Measurements from ENCODE around the gene INPPL1. TPM values are rescaled to one million over a fixed set of nuclear protein-coding genes. Genes with fewer than 3 reads are reported as not detected.

Gene INPPL1
- total RNA-seq, 1 donor: 86.5 TPM

DNA sequence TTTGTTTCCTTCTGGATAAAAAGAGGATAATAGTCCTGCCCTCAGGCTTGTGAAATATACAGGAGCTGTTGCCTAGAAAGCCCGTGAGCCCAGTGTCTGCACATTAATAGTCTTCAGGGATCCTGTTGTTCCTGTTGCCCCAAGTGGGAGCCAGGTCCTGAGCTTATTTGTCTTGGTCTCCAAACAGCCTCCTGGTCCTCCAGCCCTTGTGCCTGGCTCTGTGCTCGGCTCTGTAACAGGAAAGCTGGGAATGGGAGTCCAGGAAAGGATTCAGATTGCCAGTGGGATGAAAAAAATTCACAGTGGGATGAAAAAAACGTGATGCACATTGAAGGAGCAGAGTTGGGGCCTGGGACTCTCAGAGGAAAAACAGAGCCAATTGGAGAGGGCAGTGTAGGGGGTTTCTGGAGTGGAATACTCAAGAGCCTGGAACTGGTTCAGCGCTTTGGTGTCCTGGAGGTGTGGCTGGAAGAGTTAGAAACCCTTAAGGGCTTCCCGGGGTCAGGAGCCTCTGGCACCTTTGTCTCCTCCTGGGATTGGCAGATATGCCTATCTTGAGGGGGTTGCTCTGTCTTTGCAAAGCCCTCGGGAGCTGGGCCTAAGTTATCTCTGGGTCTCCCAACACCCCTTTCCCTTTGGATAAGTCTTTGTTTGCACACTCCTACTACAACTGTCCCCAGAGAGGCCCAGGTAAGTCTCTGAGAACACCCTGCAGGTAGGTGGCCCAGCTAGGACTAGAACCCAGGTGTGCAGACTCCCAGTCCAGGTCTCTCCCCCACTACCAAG lies 2.3 kb upstream of the INPPL1 start:
- no peaks in the 10 kb centered on the region for H3K9me3 ChIP-seq (ENCODE audit: low read depth, low read length)
- TF ChIP-seq, protein P1, sequence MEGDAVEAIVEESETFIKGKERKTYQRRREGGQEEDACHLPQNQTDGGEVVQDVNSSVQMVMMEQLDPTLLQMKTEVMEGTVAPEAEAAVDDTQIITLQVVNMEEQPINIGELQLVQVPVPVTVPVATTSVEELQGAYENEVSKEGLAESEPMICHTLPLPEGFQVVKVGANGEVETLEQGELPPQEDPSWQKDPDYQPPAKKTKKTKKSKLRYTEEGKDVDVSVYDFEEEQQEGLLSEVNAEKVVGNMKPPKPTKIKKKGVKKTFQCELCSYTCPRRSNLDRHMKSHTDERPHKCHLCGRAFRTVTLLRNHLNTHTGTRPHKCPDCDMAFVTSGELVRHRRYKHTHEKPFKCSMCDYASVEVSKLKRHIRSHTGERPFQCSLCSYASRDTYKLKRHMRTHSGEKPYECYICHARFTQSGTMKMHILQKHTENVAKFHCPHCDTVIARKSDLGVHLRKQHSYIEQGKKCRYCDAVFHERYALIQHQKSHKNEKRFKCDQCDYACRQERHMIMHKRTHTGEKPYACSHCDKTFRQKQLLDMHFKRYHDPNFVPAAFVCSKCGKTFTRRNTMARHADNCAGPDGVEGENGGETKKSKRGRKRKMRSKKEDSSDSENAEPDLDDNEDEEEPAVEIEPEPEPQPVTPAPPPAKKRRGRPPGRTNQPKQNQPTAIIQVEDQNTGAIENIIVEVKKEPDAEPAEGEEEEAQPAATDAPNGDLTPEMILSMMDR (IDR thresholded peaks at IDR 0.05; ENCODE audit: extremely low read depth, low read depth, low read length): no peak
- peaks cover 9% of the 10 kb centered on the region for H3K27me3 ChIP-seq (ENCODE audit: insufficient read depth, low read length)
- peak; percentile 38 for DNase-seq (ENCODE audit: insufficient read length, low spot score, missing footprints)
- H3K79me2 ChIP-seq (ENCODE audit: insufficient read depth, low read length): peaks cover 35% of the 10 kb centered on the region
- H3K4me1 ChIP-seq (ENCODE audit: insufficient read depth, low read length): peaks cover 16% of the 10 kb centered on the region
- H3K4me2 ChIP-seq (ENCODE audit: insufficient read depth, low read length): peak overlapping the region; percentile 93
- H4K20me1 ChIP-seq (ENCODE audit: insufficient read depth, low read length): peaks cover 19% of the 10 kb centered on the region
- H3K27ac ChIP-seq (ENCODE audit: low read depth, low read length): no peak overlapping the region
- H2AFZ ChIP-seq (ENCODE audit: low read length): peak overlapping the region; percentile 90
- H3K4me3 ChIP-seq (ENCODE audit: insufficient read depth, low read length): peak overlapping the region; percentile 95
- peaks cover 11% of the 10 kb centered on the region for H3K36me3 ChIP-seq (ENCODE audit: insufficient read depth, low read length)

DNA sequence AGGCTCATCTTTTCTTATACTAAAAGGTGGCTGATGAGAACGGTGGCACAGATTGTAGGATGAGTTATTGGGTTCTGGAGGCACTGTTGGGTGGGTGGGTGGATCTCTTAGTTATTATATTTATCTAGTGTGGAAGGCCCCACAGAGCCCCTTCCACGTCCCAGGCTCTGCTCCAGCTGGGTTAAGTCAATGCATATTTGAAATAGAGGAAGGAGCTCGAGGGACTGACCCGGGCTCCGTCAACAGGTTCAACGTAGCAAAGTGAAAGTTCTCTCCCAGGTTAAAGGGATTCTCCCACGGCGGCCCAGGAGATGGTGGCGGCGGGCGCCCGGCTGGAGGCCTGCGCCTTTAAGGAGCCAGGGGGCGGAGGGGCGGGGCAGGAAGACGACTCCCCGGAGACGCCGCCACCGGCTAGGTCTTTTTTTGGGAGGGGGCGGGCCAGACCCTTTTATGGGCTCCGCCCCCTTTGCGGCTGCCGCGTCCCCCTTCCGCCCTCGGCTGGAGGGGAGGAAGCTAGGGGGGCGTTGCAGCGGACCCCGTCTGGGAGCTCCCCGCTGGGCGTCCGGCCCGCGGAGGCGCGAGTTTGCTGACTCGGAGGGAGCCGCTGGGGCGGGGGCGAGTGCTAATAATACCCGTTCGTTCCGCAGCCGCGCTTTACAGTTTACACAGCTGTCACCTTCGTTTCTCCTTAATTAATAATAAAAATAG lies 1.5 kb upstream of the INPPL1 start:
- H3K79me2 ChIP-seq (ENCODE audit: insufficient read depth, low read length): peaks cover 43% of the 10 kb centered on the region
- H4K20me1 ChIP-seq (ENCODE audit: insufficient read depth, low read length): peaks cover 27% of the 10 kb centered on the region
- H3K4me2 ChIP-seq (ENCODE audit: insufficient read depth, low read length): peak overlapping the region; percentile 93
- H3K4me3 ChIP-seq (ENCODE audit: insufficient read depth, low read length): peak overlapping the region; percentile 95
- peaks cover 4% of the 10 kb centered on the region for H3K27me3 ChIP-seq (ENCODE audit: insufficient read depth, low read length)
- peak; percentile 96 for DNase-seq (ENCODE audit: insufficient read length, low spot score, missing footprints)
- no peaks in the 10 kb centered on the region for H3K9me3 ChIP-seq (ENCODE audit: low read depth, low read length)
- peak overlapping the region; percentile 90 for H2AFZ ChIP-seq (ENCODE audit: low read length)
- peaks cover 14% of the 10 kb centered on the region for H3K36me3 ChIP-seq (ENCODE audit: insufficient read depth, low read length)
- peaks cover 16% of the 10 kb centered on the region for H3K4me1 ChIP-seq (ENCODE audit: insufficient read depth, low read length)
- peak overlapping the region; percentile 48 for H3K27ac ChIP-seq (ENCODE audit: low read depth, low read length)
- TF ChIP-seq, protein P1 (IDR thresholded peaks at IDR 0.05; ENCODE audit: extremely low read depth, low read depth, low read length): no peak

DNA sequence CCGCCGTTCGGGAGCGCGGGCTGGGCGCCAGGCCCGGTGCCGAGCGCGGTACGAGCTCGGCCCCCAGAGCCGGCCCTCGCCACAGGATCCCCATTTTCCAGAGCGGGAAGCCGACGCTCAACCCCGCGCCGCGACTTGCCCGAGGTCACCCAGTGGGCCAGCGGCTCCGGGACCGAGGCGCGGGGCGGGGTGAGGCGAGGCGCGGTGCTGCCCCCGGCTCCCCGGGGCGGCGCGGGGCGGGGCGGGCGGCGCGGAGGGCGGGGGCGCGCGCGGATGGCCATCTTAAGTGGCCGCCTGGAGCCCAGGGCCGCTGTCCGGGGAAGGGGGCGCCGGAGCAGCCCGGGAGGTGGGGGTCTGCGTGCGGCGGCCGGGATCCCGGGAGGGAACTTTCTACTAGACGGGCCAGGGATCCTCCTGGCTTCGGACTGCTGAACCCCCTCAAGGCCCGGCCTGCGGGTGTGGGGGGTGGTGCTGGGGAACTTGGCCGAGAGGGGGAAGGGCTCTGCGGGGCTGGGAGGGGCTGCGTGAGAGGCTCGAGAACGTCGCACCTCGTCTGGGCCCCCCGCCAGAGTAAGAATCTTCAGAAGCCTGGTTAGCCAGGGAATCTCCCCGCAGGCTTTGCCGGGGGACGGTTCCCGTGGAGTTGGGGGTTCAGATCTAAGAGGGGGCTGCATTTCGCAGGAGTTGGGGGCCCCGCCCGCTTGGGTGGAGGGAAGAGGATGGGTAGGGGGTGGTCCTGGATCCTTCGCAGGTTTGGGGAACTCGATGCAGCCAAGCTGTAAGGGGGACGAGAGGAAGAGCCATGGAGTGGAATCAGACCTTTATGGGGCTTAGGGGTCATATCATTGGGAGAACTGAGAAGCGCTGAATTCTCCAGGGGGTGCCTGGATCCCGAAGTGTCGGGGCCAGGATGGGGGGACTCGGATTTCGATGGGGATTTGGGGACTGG lies 678 bp upstream of the INPPL1 start:
- Histone ChIP-seq H3K9me3 (ENCODE audit: low read depth, low read length) (no peaks in the 10 kb centered on the region), H3K36me3 (ENCODE audit: insufficient read depth, low read length) (peaks cover 18% of the 10 kb centered on the region), H2AFZ (ENCODE audit: low read length) (peak overlapping the region; percentile 90), H3K4me2 (ENCODE audit: insufficient read depth, low read length) (peak overlapping the region; percentile 93), H4K20me1 (ENCODE audit: insufficient read depth, low read length) (peaks cover 34% of the 10 kb centered on the region), H3K27me3 (ENCODE audit: insufficient read depth, low read length) (no peaks in the 10 kb centered on the region), H3K4me3 (ENCODE audit: insufficient read depth, low read length) (peak overlapping the region; percentile 95), H3K4me1 (ENCODE audit: insufficient read depth, low read length) (peaks cover 16% of the 10 kb centered on the region), H3K27ac (ENCODE audit: low read depth, low read length) (peak overlapping the region; percentile 74), H3K79me2 (ENCODE audit: insufficient read depth, low read length) (peaks cover 48% of the 10 kb centered on the region)
- DNase-seq (ENCODE audit: insufficient read length, low spot score, missing footprints): peak; percentile 96
- TF ChIP-seq, protein P1 (IDR thresholded peaks at IDR 0.05; ENCODE audit: extremely low read depth, low read depth, low read length): no peak
